H1 (cell line): Measurements from ENCODE around the gene ETV1. TPM values are rescaled to one million over a fixed set of nuclear protein-coding genes. Genes with fewer than 3 reads are reported as not detected.

ENCODE experiments used
- BRCA1 ChIP-seq: IDR thresholded peaks from 2 replicates; pipeline ENCODE4 v1.6.1; 2012; ENCODE audit warnings: low read depth, low read length, improper control_type of control experiment
- HDAC2 ChIP-seq, 2 experiments: fragments of 300-600 bp in 1 of 2; sonication (generic) in 1 of 2; IDR thresholded peaks; 2 replicates each; pipeline ENCODE4 v1.6.1; 2011 to 2012; ENCODE audit warnings: low read depth in 2 of 2, low read length in 2 of 2, mild to moderate bottlenecking in 2 of 2, moderate library complexity in 2 of 2, borderline replicate concordance in 1 of 2, inconsistent platforms in 1 of 2
- HDAC6 ChIP-seq: IDR thresholded peaks from one replicate; pipeline ENCODE4 v1.7.1; 2012; ENCODE audit warnings: low read depth, mild to moderate bottlenecking, inconsistent platforms, low read length, moderate library complexity
- KDM4A ChIP-seq: IDR thresholded peaks from one replicate; pipeline ENCODE4 v1.7.1; 2012; ENCODE audit warnings: low read depth, mild to moderate bottlenecking, moderate library complexity, low read length, inconsistent platforms; ENCODE audit not compliant: severe bottlenecking
- SUZ12 ChIP-seq: fragments of 200-600 bp; sonication (generic); IDR thresholded peaks from 2 replicates; pipeline ENCODE4 v1.6.1; 2012; ENCODE audit warnings: mild to moderate bottlenecking, inconsistent platforms, low read length, moderate library complexity, mixed read lengths
- TEAD4 ChIP-seq: IDR thresholded peaks from 2 replicates; pipeline ENCODE4 v1.6.1; 2012; ENCODE audit warnings: low read depth, low read length, inconsistent platforms, mixed read lengths
- ZNF274 ChIP-seq: IDR thresholded peaks from 2 replicates; pipeline ENCODE4 v1.7.0; 2012; ENCODE audit warnings: low read length, borderline replicate concordance; ENCODE audit errors: extremely low read depth
- polyA plus RNA-seq, 7 experiments: library from polyadenylated mRNA; depleted of rRNA in 3 of 7; stranded (reverse) in 5 of 7; unstranded in 2 of 7; fragments of >200 nt in 5 of 7; fragments of 200-250 nt in 2 of 7; gene quantifications; 1 replicate in 5 of 7; 2 replicates in 1 of 7; 4 replicates in 1 of 7; pipeline versions ENCODE4 v1.2.1 to v1.2.3, GENCODE V29; 2011 to 2013; ENCODE audit warnings: missing spikeins in 2 of 7, mixed read lengths in 2 of 7
- total RNA-seq: library from RNA; stranded (reverse); fragmentation: NEBNext Ultra II Directional; extraction: Animal tissue kit (Norgen Biotek cat#: 25700); gene quantifications from 2 replicates; pipeline ENCODE4 v1.2.1, GENCODE V29; 2021

ETV1 gene
- total and polyA plus RNA-seq, 2 of the 8 experiments (the other 6 are each of a cell fraction or from before 2014, with no cell fraction given): 58.3 to 91.2 TPM

- TF ChIP-seq KDM4A: no peak
- TF ChIP-seq HDAC6: no peak
- no peak for TF ChIP-seq HDAC2 (IDR thresholded peaks at IDR 0.05; ENCODE audit: borderline replicate concordance in 1 of 2, low read depth in 2 of 2, low read length in 2 of 2)
- TF ChIP-seq BRCA1: no peak
- TF ChIP-seq SUZ12: no peak
- TF ChIP-seq TEAD4: no peak
- TF ChIP-seq ZNF274: no peak
Measured at GRCh38 chr7:13882051-13882450, 107.4 kb downstream of the ETV1 start (continued).
